Upper lobe of left lung (tissue), 4 donors: ENCODE measurements around the gene MYO1G.

ENCODE experiments used
- EP300 ChIP-seq, 4 donors: sonication (generic); formaldehyde crosslinking; IDR thresholded peaks; one replicate each; pipeline ENCODE4 v1.5.1; 2017; ENCODE audit warnings: antibody characterized with exemption in 4 of 4, control low read depth in 2 of 4
- TF ChIP-seq, protein P1 (sequence below), 6 experiments: fragments of 450-650 bp in 4 of 6; fragments of 200-600 bp in 2 of 6; sonication (generic) in 2 of 6; IDR thresholded peaks; one replicate each; pipeline ENCODE4 v1.5.1; 2016 to 2019; ENCODE audit warnings: antibody characterized with exemption in 6 of 6

DNA sequence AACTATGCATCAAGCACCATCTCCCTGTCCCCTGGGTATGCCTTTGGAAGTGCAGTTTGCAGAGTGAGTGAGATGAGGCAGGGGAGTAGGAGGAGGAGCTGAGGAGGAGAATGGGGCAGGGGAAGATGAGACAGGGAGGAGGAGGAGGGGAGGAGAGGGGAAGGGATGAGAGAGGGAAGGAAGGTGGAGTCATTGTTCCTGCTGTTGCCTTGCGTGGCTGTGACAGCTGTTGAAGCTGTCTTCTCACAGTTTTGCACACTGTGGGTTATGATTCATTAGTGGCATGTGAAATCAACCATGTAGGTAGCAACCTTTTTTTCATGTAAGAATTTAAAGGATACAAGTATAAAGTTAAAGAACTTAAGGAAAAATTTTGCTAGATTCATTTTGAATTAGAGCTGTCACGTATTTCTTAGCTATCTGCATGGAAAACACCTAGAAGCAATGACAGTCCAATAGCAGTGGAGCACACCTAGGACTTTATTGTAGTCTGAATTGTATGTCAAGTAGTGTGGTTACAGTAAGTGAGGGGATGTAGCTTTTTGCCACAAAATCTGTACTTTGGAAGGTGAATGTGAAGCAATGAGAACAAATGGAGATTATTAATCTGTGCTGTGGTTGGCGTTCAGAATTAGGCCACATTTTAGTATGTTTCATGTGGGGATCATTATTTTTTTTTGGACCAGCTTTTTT, 42.9 kb upstream of the MYO1G start:
- TF ChIP-seq, protein P1, sequence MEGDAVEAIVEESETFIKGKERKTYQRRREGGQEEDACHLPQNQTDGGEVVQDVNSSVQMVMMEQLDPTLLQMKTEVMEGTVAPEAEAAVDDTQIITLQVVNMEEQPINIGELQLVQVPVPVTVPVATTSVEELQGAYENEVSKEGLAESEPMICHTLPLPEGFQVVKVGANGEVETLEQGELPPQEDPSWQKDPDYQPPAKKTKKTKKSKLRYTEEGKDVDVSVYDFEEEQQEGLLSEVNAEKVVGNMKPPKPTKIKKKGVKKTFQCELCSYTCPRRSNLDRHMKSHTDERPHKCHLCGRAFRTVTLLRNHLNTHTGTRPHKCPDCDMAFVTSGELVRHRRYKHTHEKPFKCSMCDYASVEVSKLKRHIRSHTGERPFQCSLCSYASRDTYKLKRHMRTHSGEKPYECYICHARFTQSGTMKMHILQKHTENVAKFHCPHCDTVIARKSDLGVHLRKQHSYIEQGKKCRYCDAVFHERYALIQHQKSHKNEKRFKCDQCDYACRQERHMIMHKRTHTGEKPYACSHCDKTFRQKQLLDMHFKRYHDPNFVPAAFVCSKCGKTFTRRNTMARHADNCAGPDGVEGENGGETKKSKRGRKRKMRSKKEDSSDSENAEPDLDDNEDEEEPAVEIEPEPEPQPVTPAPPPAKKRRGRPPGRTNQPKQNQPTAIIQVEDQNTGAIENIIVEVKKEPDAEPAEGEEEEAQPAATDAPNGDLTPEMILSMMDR (IDR thresholded peaks at IDR 0.05): no peak
- TF ChIP-seq EP300 (IDR thresholded peaks at IDR 0.05): no peak
